ENCODE results near the gene TIMM8B. TPM values are rescaled to one million over a fixed set of nuclear protein-coding genes. Genes with fewer than 3 reads are reported as not detected.
A peak's percentile ranks its signal among the peaks of the same experiment; 100 is the strongest.
"Not testable (repeated sequence)": the region's sequence is repeated elsewhere in the genome, so short reads cannot be mapped to it uniquely, and the experiment has no call there.

TIMM8B gene
- total RNA-seq, 1 experiment from 2014 or later: 87.3 TPM

DNA sequence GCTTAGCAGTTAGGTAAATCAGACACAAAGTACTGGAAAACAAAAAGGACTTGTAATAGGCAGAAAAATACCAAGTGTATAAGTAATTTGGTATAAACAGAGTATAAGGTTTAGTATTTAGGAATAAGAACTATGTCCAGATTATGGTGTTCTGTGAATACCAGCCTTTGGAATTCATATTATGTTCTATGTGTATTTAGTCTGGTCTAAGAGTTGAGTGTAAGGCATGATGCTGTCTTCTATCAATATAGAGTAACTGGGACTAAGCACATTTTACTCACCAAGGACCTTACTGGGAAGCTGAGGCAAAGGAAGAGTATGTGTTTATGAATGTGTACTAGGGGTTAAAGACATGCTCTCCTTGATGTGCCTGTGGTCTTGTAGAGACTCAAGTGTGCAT lies 9.6 kb upstream of the TIMM8B start:
- intact Hi-C loops (cut with micrococcal nuclease; ENCODE audit: unreplicated experiment) (no loop called here), in situ Hi-C loops (cut with HindIII; ENCODE audit: low pct_unique_long_range_greater_than_20kb, low sequenced_read_pairs) (no loop called here)
- TF ChIP-seq SIN3A (IDR thresholded peaks at IDR 0.05; ENCODE audit: borderline replicate concordance, insufficient read depth, low read depth, low read length) (no peak), TCF7L2 (IDR thresholded peaks at IDR 0.05; ENCODE audit: low read depth, low read length) (no peak)
- TF ChIP-seq, protein P1, sequence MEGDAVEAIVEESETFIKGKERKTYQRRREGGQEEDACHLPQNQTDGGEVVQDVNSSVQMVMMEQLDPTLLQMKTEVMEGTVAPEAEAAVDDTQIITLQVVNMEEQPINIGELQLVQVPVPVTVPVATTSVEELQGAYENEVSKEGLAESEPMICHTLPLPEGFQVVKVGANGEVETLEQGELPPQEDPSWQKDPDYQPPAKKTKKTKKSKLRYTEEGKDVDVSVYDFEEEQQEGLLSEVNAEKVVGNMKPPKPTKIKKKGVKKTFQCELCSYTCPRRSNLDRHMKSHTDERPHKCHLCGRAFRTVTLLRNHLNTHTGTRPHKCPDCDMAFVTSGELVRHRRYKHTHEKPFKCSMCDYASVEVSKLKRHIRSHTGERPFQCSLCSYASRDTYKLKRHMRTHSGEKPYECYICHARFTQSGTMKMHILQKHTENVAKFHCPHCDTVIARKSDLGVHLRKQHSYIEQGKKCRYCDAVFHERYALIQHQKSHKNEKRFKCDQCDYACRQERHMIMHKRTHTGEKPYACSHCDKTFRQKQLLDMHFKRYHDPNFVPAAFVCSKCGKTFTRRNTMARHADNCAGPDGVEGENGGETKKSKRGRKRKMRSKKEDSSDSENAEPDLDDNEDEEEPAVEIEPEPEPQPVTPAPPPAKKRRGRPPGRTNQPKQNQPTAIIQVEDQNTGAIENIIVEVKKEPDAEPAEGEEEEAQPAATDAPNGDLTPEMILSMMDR (IDR thresholded peaks at IDR 0.05): no peak
- Histone ChIP-seq H3K27ac (ENCODE audit: low read length) (no peak overlapping the region), H3K36me3 (ENCODE audit: control insufficient read depth, insufficient read depth, low read length) (peaks cover 16% of the 10 kb centered on the region), H3K27me3 (ENCODE audit: control insufficient read depth, insufficient read depth, low read length) (no peaks in the 10 kb centered on the region), H3K9me3 (ENCODE audit: control insufficient read depth, insufficient read depth, low read depth, low read length) (no peaks in the 10 kb centered on the region), H3K4me1 (ENCODE audit: control insufficient read depth, insufficient read depth, low read length) (no peaks in the 10 kb centered on the region), H3K4me3 (ENCODE audit: low read depth in 2 of 2, low read length in 2 of 2) (no peak overlapping the region)
- CTCF ChIA-PET: no interaction called here
- POLR2A ChIA-PET: interaction anchor here (0.9 kb wide), 1 partner anchor 24 kb away, joined by 7 read pairs; no protein-coding TSS in a partner anchor
- no TSS peak for BruUV-seq (replicated peaks)
- DNase-seq (ENCODE audit: low read depth, low spot score) (no peak), ATAC-seq (0 out of 2 replicates have a peak, but pooled peaks have one; percentile 27)

DNA sequence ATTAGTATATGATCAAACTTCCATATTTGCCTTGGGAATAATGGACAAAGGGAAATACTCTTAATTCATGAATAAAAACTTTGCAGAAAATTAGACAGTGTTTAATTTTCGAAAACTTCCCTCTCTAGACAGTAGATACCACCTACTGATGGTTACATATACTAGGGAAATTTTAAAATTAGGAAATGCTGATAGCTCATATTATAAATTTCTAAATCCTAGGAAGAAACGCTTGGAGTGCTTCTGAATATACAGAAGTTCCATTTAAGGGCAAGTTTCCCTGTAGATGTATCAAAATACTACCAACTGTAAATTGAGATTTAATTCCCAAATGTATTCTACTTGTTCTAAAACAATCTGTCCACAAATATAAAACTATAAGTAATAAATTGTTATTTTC lies 8.7 kb upstream of the TIMM8B start:
- POLR2A ChIA-PET: interaction anchor here (0.6 to 0.9 kb wide), 3 partner anchors 25 to 104 kb away, joined by 3 to 7 read pairs (median 5); no protein-coding TSS in a partner anchor
- BruUV-seq (replicated peaks): TSS peak; percentile 51
- intact Hi-C loops (cut with micrococcal nuclease; ENCODE audit: unreplicated experiment): not testable (repeated sequence)

DNA sequence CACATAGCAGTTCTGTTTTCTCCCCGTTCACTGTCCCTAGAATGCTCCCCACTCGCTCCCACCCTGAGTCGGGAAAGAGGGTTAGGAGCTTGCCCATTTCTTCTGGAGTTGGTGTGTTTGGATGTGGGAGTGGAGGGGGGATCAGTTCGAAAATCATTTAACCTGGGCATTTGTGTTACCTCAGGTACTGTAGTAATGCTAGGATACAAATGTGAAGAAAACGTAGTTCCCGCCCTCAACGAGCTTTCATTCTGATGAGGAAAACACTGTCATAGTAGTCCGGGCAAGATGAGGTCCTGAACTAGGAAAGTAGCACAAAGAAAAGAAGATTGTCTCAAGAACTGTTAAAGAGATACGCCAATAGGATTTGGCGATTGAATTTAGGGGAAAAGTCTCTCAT lies 656 bp upstream of the TIMM8B start:
- H3K27ac ChIP-seq (ENCODE audit: low read length): peak overlapping the region; percentile 92
- no peak; the same call in 1 of the 2 replicates for ATAC-seq
- in situ Hi-C loops (cut with HindIII; ENCODE audit: low pct_unique_long_range_greater_than_20kb, low sequenced_read_pairs): no loop called here

More for the DNA sequence above, 8.7 kb upstream of the TIMM8B start:
- peaks cover 17% of the 10 kb centered on the region for H3K36me3 ChIP-seq (ENCODE audit: control insufficient read depth, insufficient read depth, low read length)
- H3K9me3 ChIP-seq (ENCODE audit: control insufficient read depth, insufficient read depth, low read depth, low read length); H3K27me3 ChIP-seq (ENCODE audit: control insufficient read depth, insufficient read depth, low read length); in situ Hi-C loops (cut with HindIII; ENCODE audit: low pct_unique_long_range_greater_than_20kb, low sequenced_read_pairs); H3K4me3 ChIP-seq (ENCODE audit: low read depth in 2 of 2, low read length in 2 of 2); H3K27ac ChIP-seq (ENCODE audit: low read length); H3K4me1 ChIP-seq (ENCODE audit: control insufficient read depth, insufficient read depth, low read length); ATAC-seq; DNase-seq (ENCODE audit: low read depth, low spot score): not testable (repeated sequence)
- CTCF ChIA-PET: interaction anchor here (0.8 kb wide), 1 partner anchor 184 kb away, joined by 3 read pairs; no protein-coding TSS in a partner anchor

More for the DNA sequence above, 656 bp upstream of the TIMM8B start:
- Histone ChIP-seq H3K36me3 (ENCODE audit: control insufficient read depth, insufficient read depth, low read length) (peaks cover 33% of the 10 kb centered on the region), H3K4me1 (ENCODE audit: control insufficient read depth, insufficient read depth, low read length) (peaks cover 4% of the 10 kb centered on the region), H3K4me3 (ENCODE audit: low read depth in 2 of 2, low read length in 2 of 2) (peak overlapping the region; percentile 77 to 99), H3K27me3 (ENCODE audit: control insufficient read depth, insufficient read depth, low read length) (no peaks in the 10 kb centered on the region), H3K9me3 (ENCODE audit: control insufficient read depth, insufficient read depth, low read depth, low read length) (no peaks in the 10 kb centered on the region)
- CTCF ChIA-PET: interaction anchor here (0.9 kb wide), 1 partner anchor 88 kb away, joined by 3 read pairs; the partner anchor contains the start of gene BCO2
- TF ChIP-seq POLR2AphosphoS5 (IDR thresholded peaks at IDR 0.05; ENCODE audit: low read depth, low read length) (no peak), SIN3A (IDR thresholded peaks at IDR 0.05; ENCODE audit: borderline replicate concordance, insufficient read depth, low read depth, low read length) (no peak), TCF7L2 (IDR thresholded peaks at IDR 0.05; ENCODE audit: low read depth, low read length) (no peak)
- TF ChIP-seq, protein P1 (IDR thresholded peaks at IDR 0.05): no peak
- TF ChIP-seq, protein P2, sequence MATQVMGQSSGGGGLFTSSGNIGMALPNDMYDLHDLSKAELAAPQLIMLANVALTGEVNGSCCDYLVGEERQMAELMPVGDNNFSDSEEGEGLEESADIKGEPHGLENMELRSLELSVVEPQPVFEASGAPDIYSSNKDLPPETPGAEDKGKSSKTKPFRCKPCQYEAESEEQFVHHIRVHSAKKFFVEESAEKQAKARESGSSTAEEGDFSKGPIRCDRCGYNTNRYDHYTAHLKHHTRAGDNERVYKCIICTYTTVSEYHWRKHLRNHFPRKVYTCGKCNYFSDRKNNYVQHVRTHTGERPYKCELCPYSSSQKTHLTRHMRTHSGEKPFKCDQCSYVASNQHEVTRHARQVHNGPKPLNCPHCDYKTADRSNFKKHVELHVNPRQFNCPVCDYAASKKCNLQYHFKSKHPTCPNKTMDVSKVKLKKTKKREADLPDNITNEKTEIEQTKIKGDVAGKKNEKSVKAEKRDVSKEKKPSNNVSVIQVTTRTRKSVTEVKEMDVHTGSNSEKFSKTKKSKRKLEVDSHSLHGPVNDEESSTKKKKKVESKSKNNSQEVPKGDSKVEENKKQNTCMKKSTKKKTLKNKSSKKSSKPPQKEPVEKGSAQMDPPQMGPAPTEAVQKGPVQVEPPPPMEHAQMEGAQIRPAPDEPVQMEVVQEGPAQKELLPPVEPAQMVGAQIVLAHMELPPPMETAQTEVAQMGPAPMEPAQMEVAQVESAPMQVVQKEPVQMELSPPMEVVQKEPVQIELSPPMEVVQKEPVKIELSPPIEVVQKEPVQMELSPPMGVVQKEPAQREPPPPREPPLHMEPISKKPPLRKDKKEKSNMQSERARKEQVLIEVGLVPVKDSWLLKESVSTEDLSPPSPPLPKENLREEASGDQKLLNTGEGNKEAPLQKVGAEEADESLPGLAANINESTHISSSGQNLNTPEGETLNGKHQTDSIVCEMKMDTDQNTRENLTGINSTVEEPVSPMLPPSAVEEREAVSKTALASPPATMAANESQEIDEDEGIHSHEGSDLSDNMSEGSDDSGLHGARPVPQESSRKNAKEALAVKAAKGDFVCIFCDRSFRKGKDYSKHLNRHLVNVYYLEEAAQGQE (IDR thresholded peaks at IDR 0.05; ENCODE audit: insufficient read depth in 1 of 2, low read depth in 2 of 2, low read length in 1 of 2): no peak
- no peak for DNase-seq (ENCODE audit: low read depth, low spot score)
- BruUV-seq (replicated peaks): TSS peak; percentile 47
- intact Hi-C loops (cut with micrococcal nuclease; ENCODE audit: unreplicated experiment): no loop called here
- POLR2A ChIA-PET: interaction anchor here (0.5 to 0.7 kb wide), 2 partner anchors 33 to 271 kb away, joined by 3 to 5 read pairs; no protein-coding TSS in a partner anchor

All from Panc1 (cell line).